GM11168 (cell line): ENCODE data around the gene RNF14.
"Not testable (repeated sequence)": the region's sequence is repeated elsewhere in the genome, so short reads cannot be mapped to it uniquely, and the experiment has no call there.

Source experiments
- in situ Hi-C: fragments of 300-500 bp; cut with MboI; formaldehyde crosslinking; loops from one replicate; pipeline ENCODE4 v1.12.0; 2022; ENCODE audit warnings: low sequenced_read_pairs; ENCODE audit not compliant: unreplicated experiment

RNF14 gene

GRCh38 chr5:141968914-141969608 is at the start of gene RNF14:
Gene RNF14, plus strand, starts transcription at chr5:141969105. Its CDS starts 4,484 bp downstream, at chr5:141973589.
- in situ Hi-C loops: no loop called here

- in situ Hi-C loops: no loop called here
Observed at GRCh38 chr5:141919218-141920119, 49.4 kb upstream of the RNF14 start.

GRCh38 chr5:141920771-141921170 is 48.1 kb upstream of the RNF14 start:
- in situ Hi-C loops: no loop called here

- in situ Hi-C loops: not testable (repeated sequence)
Observed at GRCh38 chr5:141922827-141923447, 46.0 kb upstream of the RNF14 start.

- in situ Hi-C loops: no loop called here
Observed at GRCh38 chr5:141923448-141924313, 45.2 kb upstream of the RNF14 start, which contains the start of gene DELE1. Gene DELE1, plus strand, starts transcription at chr5:141923871. Its CDS starts 71 bp downstream, at chr5:141923942.

- in situ Hi-C loops: no loop called here
Observed at GRCh38 chr5:141926434-141926833, 42.5 kb upstream of the RNF14 start.

- in situ Hi-C loops: no loop called here
Observed at GRCh38 chr5:141928051-141928450, 40.9 kb upstream of the RNF14 start.

- in situ Hi-C loops: no loop called here
Observed at GRCh38 chr5:141929398-141930058, 39.4 kb upstream of the RNF14 start.

- in situ Hi-C loops: no loop called here
Observed at GRCh38 chr5:141931694-141932093, 37.2 kb upstream of the RNF14 start.

GRCh38 chr5:141933151-141933550 is 35.8 kb upstream of the RNF14 start:
- in situ Hi-C loops: no loop called here

- in situ Hi-C loops: no loop called here
Observed at GRCh38 chr5:141934099-141934844, 34.6 kb upstream of the RNF14 start.

- in situ Hi-C loops: no loop called here
Observed at GRCh38 chr5:141935538-141935937, 33.4 kb upstream of the RNF14 start.

- in situ Hi-C loops: no loop called here
Observed at GRCh38 chr5:141940695-141941271, 28.1 kb upstream of the RNF14 start.

- in situ Hi-C loops: no loop called here
Observed at GRCh38 chr5:141941307-141941706, 27.6 kb upstream of the RNF14 start.

- in situ Hi-C loops: no loop called here
Observed at GRCh38 chr5:141941779-141942178, 27.1 kb upstream of the RNF14 start.

- in situ Hi-C loops: no loop called here
Observed at GRCh38 chr5:141942185-141942857, 26.6 kb upstream of the RNF14 start.

GRCh38 chr5:141944076-141944475 is 24.8 kb upstream of the RNF14 start:
- in situ Hi-C loops: no loop called here

- in situ Hi-C loops: no loop called here
Observed at GRCh38 chr5:141945511-141946051, 23.3 kb upstream of the RNF14 start.
